ENCODE results near the gene FKBP8.

DNA sequence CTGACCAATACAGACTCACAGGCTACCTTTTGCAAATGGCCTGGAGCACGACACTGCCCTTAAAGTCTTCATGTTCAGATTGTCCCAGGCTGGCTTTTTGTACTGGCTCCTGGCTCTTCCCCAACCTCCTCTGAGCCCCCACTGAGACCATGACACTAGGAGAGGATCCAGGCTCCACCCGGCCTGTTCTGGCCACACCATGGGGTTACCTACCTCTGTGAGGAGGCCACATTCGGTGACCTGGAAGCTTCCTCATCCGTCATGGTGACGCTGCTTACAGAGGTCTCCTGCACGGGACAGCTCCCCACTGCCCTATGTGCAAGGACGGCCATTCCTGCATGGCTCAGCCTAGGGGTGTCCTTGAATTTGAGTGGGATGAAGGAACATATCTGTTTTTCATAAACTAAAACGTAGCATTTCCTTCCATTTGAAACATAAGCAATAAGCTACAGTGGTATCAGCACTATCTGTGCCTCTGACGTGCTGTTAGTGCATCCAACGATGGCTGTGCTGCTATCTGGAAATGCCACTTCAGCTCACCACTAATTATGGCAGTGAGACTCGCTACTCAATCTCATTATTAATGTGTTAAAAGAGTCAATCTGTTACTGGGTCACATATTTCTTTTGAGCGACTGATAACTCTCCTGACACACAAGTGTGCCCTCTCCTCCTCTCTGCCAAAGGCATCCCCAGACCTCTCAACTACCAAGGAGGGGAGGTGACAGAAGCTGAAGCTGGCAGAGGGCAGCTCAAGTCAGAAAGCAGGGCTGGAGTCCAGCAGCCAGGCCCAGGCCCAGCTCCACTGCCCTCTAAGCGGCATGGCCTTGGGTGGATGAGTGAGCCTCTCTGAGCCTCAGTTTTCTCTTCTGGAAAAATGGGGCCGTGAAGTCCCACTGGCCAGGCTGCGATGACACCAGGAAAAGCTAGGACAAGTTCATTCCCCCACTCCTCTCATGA lies 51.1 kb downstream of the FKBP8 start:
- TF ChIP-seq EGR1 (IDR thresholded peaks at IDR 0.05): no peak
- no peak for TF ChIP-seq CEBPB (IDR thresholded peaks at IDR 0.05)
- TF ChIP-seq TAF1 (IDR thresholded peaks at IDR 0.05; ENCODE audit: low read depth): no peak
- TF ChIP-seq FOXM1 (IDR thresholded peaks at IDR 0.05; ENCODE audit: borderline replicate concordance, low read depth): no peak
- no peak for TF ChIP-seq MAX (IDR thresholded peaks at IDR 0.05)
- no peak for TF ChIP-seq YY1 (IDR thresholded peaks at IDR 0.05; ENCODE audit: low read depth)
- TF ChIP-seq, protein P1, sequence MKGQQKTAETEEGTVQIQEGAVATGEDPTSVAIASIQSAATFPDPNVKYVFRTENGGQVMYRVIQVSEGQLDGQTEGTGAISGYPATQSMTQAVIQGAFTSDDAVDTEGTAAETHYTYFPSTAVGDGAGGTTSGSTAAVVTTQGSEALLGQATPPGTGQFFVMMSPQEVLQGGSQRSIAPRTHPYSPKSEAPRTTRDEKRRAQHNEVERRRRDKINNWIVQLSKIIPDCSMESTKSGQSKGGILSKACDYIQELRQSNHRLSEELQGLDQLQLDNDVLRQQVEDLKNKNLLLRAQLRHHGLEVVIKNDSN (IDR thresholded peaks at IDR 0.05): no peak
- TF ChIP-seq, protein P2, sequence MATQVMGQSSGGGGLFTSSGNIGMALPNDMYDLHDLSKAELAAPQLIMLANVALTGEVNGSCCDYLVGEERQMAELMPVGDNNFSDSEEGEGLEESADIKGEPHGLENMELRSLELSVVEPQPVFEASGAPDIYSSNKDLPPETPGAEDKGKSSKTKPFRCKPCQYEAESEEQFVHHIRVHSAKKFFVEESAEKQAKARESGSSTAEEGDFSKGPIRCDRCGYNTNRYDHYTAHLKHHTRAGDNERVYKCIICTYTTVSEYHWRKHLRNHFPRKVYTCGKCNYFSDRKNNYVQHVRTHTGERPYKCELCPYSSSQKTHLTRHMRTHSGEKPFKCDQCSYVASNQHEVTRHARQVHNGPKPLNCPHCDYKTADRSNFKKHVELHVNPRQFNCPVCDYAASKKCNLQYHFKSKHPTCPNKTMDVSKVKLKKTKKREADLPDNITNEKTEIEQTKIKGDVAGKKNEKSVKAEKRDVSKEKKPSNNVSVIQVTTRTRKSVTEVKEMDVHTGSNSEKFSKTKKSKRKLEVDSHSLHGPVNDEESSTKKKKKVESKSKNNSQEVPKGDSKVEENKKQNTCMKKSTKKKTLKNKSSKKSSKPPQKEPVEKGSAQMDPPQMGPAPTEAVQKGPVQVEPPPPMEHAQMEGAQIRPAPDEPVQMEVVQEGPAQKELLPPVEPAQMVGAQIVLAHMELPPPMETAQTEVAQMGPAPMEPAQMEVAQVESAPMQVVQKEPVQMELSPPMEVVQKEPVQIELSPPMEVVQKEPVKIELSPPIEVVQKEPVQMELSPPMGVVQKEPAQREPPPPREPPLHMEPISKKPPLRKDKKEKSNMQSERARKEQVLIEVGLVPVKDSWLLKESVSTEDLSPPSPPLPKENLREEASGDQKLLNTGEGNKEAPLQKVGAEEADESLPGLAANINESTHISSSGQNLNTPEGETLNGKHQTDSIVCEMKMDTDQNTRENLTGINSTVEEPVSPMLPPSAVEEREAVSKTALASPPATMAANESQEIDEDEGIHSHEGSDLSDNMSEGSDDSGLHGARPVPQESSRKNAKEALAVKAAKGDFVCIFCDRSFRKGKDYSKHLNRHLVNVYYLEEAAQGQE (IDR thresholded peaks at IDR 0.05; ENCODE audit: low read depth): no peak
- no peak for TF ChIP-seq EP300 (IDR thresholded peaks at IDR 0.05; ENCODE audit: borderline replicate concordance)
- no peak for TF ChIP-seq TEAD4 (IDR thresholded peaks at IDR 0.05)

Data from Ishikawa (cell line).